SK-N-SH treated with all-trans-retinoic acid at 6 μM for 48 hours (cell line): Measurements from ENCODE around the gene CATSPERB.
"Not testable (repeated sequence)": the region's sequence is repeated elsewhere in the genome, so short reads cannot be mapped to it uniquely, and the experiment has no call there.

Experiments
- ATAC-seq: fragments of 200-7000 bp; cut with Tn5 transposase; 3 replicates; pipeline ENCODE4 v1.9.1; 2020; ENCODE audit warnings: mild to moderate bottlenecking, moderate library complexity
- ARNTL ChIP-seq: fragments of 450-650 bp; formaldehyde crosslinking; IDR thresholded peaks from 2 replicates; pipeline ENCODE4 v1.5.0; 2020; ENCODE audit warnings: low read depth, mild to moderate bottlenecking, moderate library complexity, borderline replicate concordance
- BACH2 ChIP-seq: fragments of 250-450 bp; sonication (Bioruptor Pico); IDR thresholded peaks from 2 replicates; pipeline ENCODE4 v1.9.0; 2021; ENCODE audit warnings: mild to moderate bottlenecking, borderline replicate concordance
- CSDC2 ChIP-seq: fragments of 250-450 bp; sonication (Bioruptor Pico); IDR thresholded peaks from 2 replicates; pipeline ENCODE4 v1.5.0; 2020; ENCODE audit warnings: mild to moderate bottlenecking, moderate library complexity
- GLIS3 ChIP-seq: fragments of 250-450 bp; sonication (Bioruptor Pico); IDR thresholded peaks from 2 replicates; pipeline ENCODE4 v1.5.0; 2020; ENCODE audit warnings: mild to moderate bottlenecking, moderate library complexity
- ISL1 ChIP-seq: fragments of 250-450 bp; sonication (Bioruptor Pico); IDR thresholded peaks from 2 replicates; pipeline ENCODE4 v2.1.2; 2022; ENCODE audit warnings: mild to moderate bottlenecking, moderate library complexity
- OSR1 ChIP-seq: fragments of 250-450 bp; sonication (Bioruptor Pico); IDR thresholded peaks from 2 replicates; pipeline ENCODE4 v1.8.0; 2022; ENCODE audit warnings: moderate library complexity, mild to moderate bottlenecking, inconsistent platforms
- PPARA ChIP-seq: fragments of 250-450 bp; sonication (Bioruptor Pico); IDR thresholded peaks from 2 replicates; pipeline ENCODE4 v1.5.0; 2020; ENCODE audit warnings: mild to moderate bottlenecking, borderline replicate concordance
- SNAI2 ChIP-seq: fragments of 250-450 bp; sonication (Bioruptor Pico); IDR thresholded peaks from 2 replicates; pipeline ENCODE4 v1.5.0; 2020; ENCODE audit warnings: mild to moderate bottlenecking, moderate library complexity
- TCF4 ChIP-seq: fragments of 250-450 bp; sonication (Bioruptor Pico); IDR thresholded peaks from 2 replicates; pipeline ENCODE4 v1.8.0; 2021; ENCODE audit warnings: mild to moderate bottlenecking, moderate library complexity, borderline replicate concordance
- TOX ChIP-seq: fragments of 250-450 bp; sonication (Bioruptor Pico); IDR thresholded peaks from 2 replicates; pipeline ENCODE4 v1.8.0; 2021; ENCODE audit warnings: mild to moderate bottlenecking, moderate library complexity, borderline replicate concordance
- ZFP3 ChIP-seq: fragments of 250-450 bp; sonication (Bioruptor Pico); IDR thresholded peaks from 2 replicates; pipeline ENCODE4 v1.5.0; 2020; ENCODE audit warnings: mild to moderate bottlenecking, moderate library complexity
- ZFP30 ChIP-seq: fragments of 450-650 bp; formaldehyde crosslinking; IDR thresholded peaks from 2 replicates; pipeline ENCODE4 v1.5.0; 2022; ENCODE audit warnings: mild to moderate bottlenecking, moderate library complexity
- ZNF565 ChIP-seq: fragments of 450-650 bp; formaldehyde crosslinking; conservative IDR thresholded peaks from 2 replicates; pipeline ENCODE4 v1.5.0; 2020; ENCODE audit warnings: low read depth, mild to moderate bottlenecking, moderate library complexity
- ZNF70 ChIP-seq: fragments of 450-650 bp; formaldehyde crosslinking; IDR thresholded peaks from 2 replicates; pipeline ENCODE4 v1.5.0; 2020; ENCODE audit warnings: mild to moderate bottlenecking, moderate library complexity
- ZNF8 ChIP-seq: fragments of 450-650 bp; formaldehyde crosslinking; IDR thresholded peaks from 2 replicates; pipeline ENCODE4 v1.5.0; 2020; ENCODE audit warnings: mild to moderate bottlenecking, moderate library complexity
- TF ChIP-seq, protein P1 (sequence below): fragments of 250-450 bp; sonication (Bioruptor Pico); IDR thresholded peaks from 2 replicates; pipeline ENCODE4 v1.5.0; 2020; ENCODE audit warnings: mild to moderate bottlenecking, moderate library complexity
- TF ChIP-seq, protein P2 (sequence below): fragments of 250-450 bp; sonication (Bioruptor Pico); IDR thresholded peaks from 2 replicates; pipeline ENCODE4 v1.5.1; 2021; ENCODE audit warnings: mild to moderate bottlenecking, moderate library complexity
- TF ChIP-seq, protein P3 (sequence below): fragments of 250-450 bp; sonication (Bioruptor Pico); IDR thresholded peaks from 2 replicates; pipeline ENCODE4 v1.8.0; 2021; ENCODE audit warnings: low read depth, mild to moderate bottlenecking, moderate library complexity, borderline replicate concordance
- TF ChIP-seq, protein P4 (sequence below): fragments of 250-450 bp; sonication (Bioruptor Pico); IDR thresholded peaks from 2 replicates; pipeline ENCODE4 v1.8.0; 2020; ENCODE audit warnings: mild to moderate bottlenecking, moderate library complexity, borderline replicate concordance

The CATSPERB gene

DNA sequence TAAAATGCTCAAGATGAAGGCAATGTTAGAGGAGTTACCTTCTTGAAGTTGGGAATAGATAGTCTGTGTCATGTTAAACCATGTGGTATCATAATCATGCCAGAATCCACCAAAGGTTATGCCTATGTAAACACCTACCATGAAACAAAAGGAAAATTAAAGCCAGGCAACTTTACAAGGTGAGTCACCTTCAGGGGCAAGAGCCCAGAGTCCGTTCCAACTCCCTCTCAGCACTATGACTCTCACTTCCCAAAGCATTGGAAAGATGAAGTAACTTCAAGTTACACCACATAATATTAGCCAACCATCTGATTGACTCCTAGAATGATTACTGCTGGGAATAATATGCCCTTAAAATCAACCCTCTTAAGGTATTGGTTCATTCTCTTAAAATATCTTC is 38.5 kb downstream of the CATSPERB start:
- TF ChIP-seq ARNTL (CRISPR knock-in tag): no peak
- ATAC-seq: no peak

DNA sequence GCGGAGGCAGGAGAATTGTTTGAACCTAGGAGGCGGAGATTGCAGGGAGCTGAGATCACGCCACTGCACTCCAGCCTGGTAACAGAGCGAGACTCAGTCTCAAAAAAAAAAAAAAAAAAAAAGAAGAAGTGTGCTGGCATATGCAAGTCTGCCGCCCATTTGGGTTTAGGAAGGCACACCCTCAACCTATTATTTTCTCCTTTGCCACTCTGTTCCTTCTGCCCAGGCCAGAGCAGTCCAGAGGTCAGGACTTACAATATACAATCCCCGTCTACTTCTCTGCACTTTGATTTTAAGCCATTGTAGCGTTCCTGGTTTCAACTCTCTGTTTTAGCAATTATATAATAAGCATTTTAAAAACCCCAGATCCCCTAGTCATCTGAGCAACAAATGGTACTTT is 39.8 kb downstream of the CATSPERB start:
- TF ChIP-seq, protein P1, sequence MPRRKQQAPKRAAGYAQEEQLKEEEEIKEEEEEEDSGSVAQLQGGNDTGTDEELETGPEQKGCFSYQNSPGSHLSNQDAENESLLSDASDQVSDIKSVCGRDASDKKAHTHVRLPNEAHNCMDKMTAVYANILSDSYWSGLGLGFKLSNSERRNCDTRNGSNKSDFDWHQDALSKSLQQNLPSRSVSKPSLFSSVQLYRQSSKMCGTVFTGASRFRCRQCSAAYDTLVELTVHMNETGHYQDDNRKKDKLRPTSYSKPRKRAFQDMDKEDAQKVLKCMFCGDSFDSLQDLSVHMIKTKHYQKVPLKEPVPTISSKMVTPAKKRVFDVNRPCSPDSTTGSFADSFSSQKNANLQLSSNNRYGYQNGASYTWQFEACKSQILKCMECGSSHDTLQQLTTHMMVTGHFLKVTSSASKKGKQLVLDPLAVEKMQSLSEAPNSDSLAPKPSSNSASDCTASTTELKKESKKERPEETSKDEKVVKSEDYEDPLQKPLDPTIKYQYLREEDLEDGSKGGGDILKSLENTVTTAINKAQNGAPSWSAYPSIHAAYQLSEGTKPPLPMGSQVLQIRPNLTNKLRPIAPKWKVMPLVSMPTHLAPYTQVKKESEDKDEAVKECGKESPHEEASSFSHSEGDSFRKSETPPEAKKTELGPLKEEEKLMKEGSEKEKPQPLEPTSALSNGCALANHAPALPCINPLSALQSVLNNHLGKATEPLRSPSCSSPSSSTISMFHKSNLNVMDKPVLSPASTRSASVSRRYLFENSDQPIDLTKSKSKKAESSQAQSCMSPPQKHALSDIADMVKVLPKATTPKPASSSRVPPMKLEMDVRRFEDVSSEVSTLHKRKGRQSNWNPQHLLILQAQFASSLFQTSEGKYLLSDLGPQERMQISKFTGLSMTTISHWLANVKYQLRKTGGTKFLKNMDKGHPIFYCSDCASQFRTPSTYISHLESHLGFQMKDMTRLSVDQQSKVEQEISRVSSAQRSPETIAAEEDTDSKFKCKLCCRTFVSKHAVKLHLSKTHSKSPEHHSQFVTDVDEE (CRISPR knock-in tag): no peak
- TF ChIP-seq, protein P2, sequence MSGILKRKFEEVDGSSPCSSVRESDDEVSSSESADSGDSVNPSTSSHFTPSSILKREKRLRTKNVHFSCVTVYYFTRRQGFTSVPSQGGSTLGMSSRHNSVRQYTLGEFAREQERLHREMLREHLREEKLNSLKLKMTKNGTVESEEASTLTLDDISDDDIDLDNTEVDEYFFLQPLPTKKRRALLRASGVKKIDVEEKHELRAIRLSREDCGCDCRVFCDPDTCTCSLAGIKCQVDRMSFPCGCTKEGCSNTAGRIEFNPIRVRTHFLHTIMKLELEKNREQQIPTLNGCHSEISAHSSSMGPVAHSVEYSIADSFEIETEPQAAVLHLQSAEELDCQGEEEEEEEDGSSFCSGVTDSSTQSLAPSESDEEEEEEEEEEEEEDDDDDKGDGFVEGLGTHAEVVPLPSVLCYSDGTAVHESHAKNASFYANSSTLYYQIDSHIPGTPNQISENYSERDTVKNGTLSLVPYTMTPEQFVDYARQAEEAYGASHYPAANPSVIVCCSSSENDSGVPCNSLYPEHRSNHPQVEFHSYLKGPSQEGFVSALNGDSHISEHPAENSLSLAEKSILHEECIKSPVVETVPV (CRISPR knock-in tag): no peak
- TF ChIP-seq, protein P3, sequence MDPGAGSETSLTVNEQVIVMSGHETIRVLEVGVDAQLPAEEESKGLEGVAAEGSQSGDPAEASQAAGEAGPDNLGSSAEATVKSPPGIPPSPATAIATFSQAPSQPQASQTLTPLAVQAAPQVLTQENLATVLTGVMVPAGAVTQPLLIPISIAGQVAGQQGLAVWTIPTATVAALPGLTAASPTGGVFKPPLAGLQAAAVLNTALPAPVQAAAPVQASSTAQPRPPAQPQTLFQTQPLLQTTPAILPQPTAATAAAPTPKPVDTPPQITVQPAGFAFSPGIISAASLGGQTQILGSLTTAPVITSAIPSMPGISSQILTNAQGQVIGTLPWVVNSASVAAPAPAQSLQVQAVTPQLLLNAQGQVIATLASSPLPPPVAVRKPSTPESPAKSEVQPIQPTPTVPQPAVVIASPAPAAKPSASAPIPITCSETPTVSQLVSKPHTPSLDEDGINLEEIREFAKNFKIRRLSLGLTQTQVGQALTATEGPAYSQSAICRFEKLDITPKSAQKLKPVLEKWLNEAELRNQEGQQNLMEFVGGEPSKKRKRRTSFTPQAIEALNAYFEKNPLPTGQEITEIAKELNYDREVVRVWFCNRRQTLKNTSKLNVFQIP (CRISPR knock-in tag): no peak
- TF ChIP-seq TCF4 (CRISPR knock-in tag): no peak
- no peak for TF ChIP-seq PPARA (CRISPR knock-in tag)
- TF ChIP-seq ZNF565: no peak
- TF ChIP-seq GLIS3 (CRISPR knock-in tag): no peak
- no peak for TF ChIP-seq OSR1 (CRISPR knock-in tag)
- no peak for TF ChIP-seq SNAI2
- TF ChIP-seq ISL1 (CRISPR knock-in tag): no peak
- no peak for TF ChIP-seq ZNF8 (CRISPR knock-in tag)
- no peak for TF ChIP-seq BACH2 (CRISPR knock-in tag)

DNA sequence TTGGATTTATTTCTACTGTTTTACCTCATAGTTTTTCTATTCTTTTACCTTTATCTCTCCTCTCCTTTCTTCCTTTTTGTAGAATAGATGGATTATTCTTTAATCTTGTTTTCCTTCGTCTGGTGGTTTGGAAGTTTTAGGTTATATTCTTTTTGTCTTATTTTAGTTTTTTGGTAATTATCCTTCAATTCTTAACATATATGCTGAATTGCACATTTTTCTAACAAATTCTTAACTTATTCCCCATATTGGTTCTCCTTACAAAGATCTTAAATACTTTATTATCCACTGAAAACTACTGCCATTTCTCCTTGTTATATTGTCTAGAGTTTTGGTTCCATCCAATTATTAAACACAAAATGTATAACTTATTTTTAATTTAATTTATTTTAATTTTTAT is 42.3 kb downstream of the CATSPERB start:
- TF ChIP-seq ARNTL (CRISPR knock-in tag) (no peak), CSDC2 (CRISPR knock-in tag) (no peak), ZFP3 (CRISPR knock-in tag) (no peak), ISL1 (CRISPR knock-in tag) (no peak)
- ATAC-seq: no peak

More for the DNA sequence above, 39.8 kb downstream of the CATSPERB start:
- no peak for ATAC-seq

DNA sequence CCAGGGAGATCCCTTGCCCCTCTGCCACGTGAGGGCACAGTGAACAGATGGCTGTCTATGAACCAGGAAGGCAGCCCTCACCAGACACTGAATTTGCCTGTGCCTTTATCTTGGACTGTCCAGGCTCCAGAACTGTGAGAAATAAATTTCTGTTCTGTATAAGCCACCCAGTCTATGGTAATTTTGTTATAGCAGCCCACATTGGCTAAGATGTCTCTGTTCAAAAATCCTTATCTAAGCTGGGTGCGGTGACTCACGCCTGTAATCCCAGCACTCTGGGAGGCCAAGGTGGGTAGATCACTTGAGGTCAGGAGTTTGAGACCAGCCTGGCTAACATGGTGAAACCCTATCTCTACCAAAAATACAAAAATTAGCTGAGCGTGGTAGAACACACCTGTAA is 44.5 kb downstream of the CATSPERB start:
- ATAC-seq: not testable (repeated sequence)

DNA sequence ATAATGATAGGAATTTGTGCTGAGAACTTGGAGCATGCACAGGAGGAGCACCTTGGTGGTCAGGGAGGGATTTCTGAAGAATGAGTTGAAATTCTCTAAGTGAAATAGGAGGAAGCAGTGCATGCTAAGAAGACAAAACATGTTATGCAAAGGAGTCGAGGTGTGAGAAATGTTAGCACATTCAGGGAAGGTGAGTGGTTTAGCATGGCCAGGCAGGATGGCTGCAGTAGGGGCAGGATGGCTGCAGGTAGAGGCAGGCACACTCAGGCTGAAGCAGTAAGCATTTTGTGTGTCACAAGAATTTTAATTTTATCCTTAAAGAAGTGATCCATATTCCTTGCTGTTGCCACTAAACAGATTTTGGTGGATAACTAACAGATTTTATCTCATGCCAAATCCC is 46.3 kb downstream of the CATSPERB start:
- no peak for ATAC-seq
- no peak for TF ChIP-seq ZFP30 (CRISPR knock-in tag)
- no peak for TF ChIP-seq CSDC2 (CRISPR knock-in tag)
- no peak for TF ChIP-seq ZNF70 (CRISPR knock-in tag)
- TF ChIP-seq GLIS3 (CRISPR knock-in tag): no peak
- TF ChIP-seq, protein P1 (CRISPR knock-in tag): no peak
- TF ChIP-seq, protein P4, sequence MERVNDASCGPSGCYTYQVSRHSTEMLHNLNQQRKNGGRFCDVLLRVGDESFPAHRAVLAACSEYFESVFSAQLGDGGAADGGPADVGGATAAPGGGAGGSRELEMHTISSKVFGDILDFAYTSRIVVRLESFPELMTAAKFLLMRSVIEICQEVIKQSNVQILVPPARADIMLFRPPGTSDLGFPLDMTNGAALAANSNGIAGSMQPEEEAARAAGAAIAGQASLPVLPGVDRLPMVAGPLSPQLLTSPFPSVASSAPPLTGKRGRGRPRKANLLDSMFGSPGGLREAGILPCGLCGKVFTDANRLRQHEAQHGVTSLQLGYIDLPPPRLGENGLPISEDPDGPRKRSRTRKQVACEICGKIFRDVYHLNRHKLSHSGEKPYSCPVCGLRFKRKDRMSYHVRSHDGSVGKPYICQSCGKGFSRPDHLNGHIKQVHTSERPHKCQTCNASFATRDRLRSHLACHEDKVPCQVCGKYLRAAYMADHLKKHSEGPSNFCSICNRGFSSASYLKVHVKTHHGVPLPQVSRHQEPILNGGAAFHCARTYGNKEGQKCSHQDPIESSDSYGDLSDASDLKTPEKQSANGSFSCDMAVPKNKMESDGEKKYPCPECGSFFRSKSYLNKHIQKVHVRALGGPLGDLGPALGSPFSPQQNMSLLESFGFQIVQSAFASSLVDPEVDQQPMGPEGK (CRISPR knock-in tag): no peak
- no peak for TF ChIP-seq TCF4 (CRISPR knock-in tag)
- no peak for TF ChIP-seq ARNTL (CRISPR knock-in tag)
- no peak for TF ChIP-seq ZNF565
- TF ChIP-seq SNAI2: no peak
- no peak for TF ChIP-seq TOX (CRISPR knock-in tag)
- TF ChIP-seq, protein P2 (CRISPR knock-in tag): no peak
- no peak for TF ChIP-seq PPARA (CRISPR knock-in tag)
- TF ChIP-seq, protein P3 (CRISPR knock-in tag): no peak
- no peak for TF ChIP-seq BACH2 (CRISPR knock-in tag)
